PFSK-1 (cell line): ENCODE data around the gene ADAM12.

ENCODE experiments used
- FOXP2 ChIP-seq: optimal IDR thresholded peaks from 2 replicates; pipeline ENCODE3; 2011; ENCODE audit warnings: borderline replicate concordance, control low read depth, inconsistent platforms; ENCODE audit not compliant: insufficient read depth; ENCODE audit errors: extremely low read length, extremely low read depth
- POLR2AphosphoS5 ChIP-seq: IDR thresholded peaks from 2 replicates; pipeline ENCODE4 v1.6.1; 2012; ENCODE audit warnings: low read depth, mild to moderate bottlenecking, control low read depth, low read length, moderate library complexity
- REST ChIP-seq, 2 experiments: IDR thresholded peaks; 2 replicates each; pipeline versions ENCODE4 v1.6.1 to v1.8.0; 2011 to 2012; ENCODE audit warnings: low read depth in 2 of 2, low read length in 2 of 2, control low read depth in 1 of 2, inconsistent platforms in 1 of 2, mild to moderate bottlenecking in 1 of 2, moderate library complexity in 1 of 2; ENCODE audit not compliant: insufficient read depth in 1 of 2
- SIN3A ChIP-seq: IDR thresholded peaks from 2 replicates; pipeline ENCODE4 v1.6.1; 2012; ENCODE audit warnings: mild to moderate bottlenecking, low read length, moderate library complexity, borderline replicate concordance; ENCODE audit not compliant: insufficient read depth
- TAF1 ChIP-seq: IDR thresholded peaks from 2 replicates; pipeline ENCODE4 v1.6.1; 2012; ENCODE audit warnings: low read length, control low read depth, borderline replicate concordance; ENCODE audit not compliant: insufficient read depth

Gene ADAM12

DNA sequence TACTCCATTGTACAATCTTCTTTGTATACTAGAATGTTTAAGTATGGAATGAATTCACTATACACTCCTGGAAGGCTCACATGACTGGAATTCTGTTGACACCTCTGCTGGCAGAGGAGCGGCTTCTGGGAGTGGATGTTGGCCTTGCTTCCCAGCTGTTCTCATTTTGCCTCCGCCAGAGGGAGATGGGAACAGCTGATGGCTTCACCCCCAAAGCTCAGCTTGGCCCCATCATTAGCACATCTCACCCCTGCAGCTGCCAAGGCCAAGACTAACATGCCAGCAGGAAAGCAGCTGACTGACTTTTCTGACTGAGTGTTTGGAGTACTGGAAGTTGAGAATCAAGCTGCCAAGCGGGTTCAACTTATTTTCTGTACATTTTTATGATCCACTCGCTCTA lies 15.1 kb downstream of the ADAM12 start:
- TF ChIP-seq REST (IDR thresholded peaks at IDR 0.05; ENCODE audit: insufficient read depth in 1 of 2, low read depth in 2 of 2, low read length in 2 of 2) = no peak
- TF ChIP-seq POLR2AphosphoS5 = no peak
- no peak for TF ChIP-seq SIN3A
- TF ChIP-seq FOXP2 = no peak
- TF ChIP-seq TAF1 = no peak

DNA sequence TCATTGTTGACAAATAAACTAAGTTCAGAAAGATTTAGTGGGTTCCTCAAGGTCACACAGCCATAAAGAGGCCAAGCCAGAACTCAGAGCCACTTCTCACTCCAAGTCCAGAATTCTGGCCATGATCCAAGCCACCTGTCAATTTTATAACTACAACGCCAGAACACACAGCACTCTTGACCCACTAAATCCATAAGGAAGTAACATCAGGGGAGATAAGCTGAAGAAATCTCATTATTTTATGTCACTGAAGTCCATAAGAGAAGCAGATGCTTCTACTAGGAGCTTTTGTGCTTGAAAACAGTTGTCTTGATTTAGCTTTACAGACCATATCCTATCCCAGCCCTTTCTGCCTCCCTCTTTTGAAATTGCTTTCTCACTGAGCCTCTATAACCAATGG lies 15.9 kb downstream of the ADAM12 start:
- TF ChIP-seq FOXP2 (no peak), SIN3A (no peak), TAF1 (no peak), REST (IDR thresholded peaks at IDR 0.05; ENCODE audit: insufficient read depth in 1 of 2, low read depth in 2 of 2, low read length in 2 of 2) (no peak), POLR2AphosphoS5 (no peak)

GRCh38 chr10:126369125-126369710 lies 19.1 kb downstream of the ADAM12 start:
- TF ChIP-seq FOXP2 (no peak), POLR2AphosphoS5 (no peak), SIN3A (no peak)

DNA sequence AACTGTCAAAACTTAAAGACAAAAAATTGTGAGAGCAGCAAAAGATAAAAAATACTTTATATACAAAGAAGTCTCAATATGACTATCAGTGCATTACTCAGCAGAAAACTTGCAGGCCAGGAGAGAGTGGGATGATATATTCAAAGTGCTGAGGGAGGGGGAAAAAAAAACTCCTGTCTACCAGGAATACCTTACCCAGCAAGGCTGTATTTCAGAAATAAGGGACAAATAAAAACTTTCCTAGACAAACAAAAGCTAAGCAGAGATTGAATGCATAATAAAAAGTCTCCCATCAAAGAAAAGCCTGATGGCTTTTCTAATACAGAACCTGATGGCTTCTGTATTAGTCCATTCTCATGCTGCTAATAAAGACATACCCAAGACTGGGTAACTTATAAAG lies 31.1 kb downstream of the ADAM12 start:
- TF ChIP-seq REST (IDR thresholded peaks at IDR 0.05; ENCODE audit: insufficient read depth in 1 of 2, low read depth in 2 of 2, low read length in 2 of 2) = no peak

DNA sequence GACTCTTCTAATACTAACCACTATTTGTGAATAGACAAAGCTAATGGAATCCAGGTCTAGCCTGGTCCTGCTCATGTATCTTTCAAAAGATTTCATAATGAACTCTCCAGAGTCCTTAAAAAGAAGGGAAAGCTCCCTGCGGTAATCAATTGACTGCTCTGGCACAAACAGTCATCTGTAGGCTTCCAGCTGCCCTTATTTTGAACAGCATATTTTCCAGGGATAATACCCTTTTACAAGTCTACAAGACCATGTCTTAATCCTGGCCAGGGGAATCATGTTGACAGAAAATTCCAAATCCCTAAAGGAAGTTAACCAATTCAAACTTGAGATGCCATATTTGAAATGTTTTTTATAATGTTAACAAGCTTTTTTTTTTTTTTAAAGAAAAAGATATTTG lies 34.6 kb downstream of the ADAM12 start:
- TF ChIP-seq SIN3A (no peak), REST (IDR thresholded peaks at IDR 0.05; ENCODE audit: insufficient read depth in 1 of 2, low read depth in 2 of 2, low read length in 2 of 2) (no peak), FOXP2 (no peak), TAF1 (no peak), POLR2AphosphoS5 (no peak)
